ENCODE measurements around the gene F3.

Gene F3

GRCh38 chr1:94539496-94539895 lies 2.1 kb downstream of the F3 start:
- no peak overlapping the region for H2AFZ ChIP-seq (ENCODE audit: low read length)
- no peaks in the 10 kb centered on the region for H3K4me1 ChIP-seq (ENCODE audit: insufficient read depth, low read length, severe bottlenecking)
- H3K27me3 ChIP-seq (ENCODE audit: insufficient read depth, low read length) = no peaks in the 10 kb centered on the region
- H4K20me1 ChIP-seq (ENCODE audit: insufficient read depth, low read length) = no peaks in the 10 kb centered on the region
- no peaks in the 10 kb centered on the region for H3K9me2 ChIP-seq (ENCODE audit: low read depth, low read length)
- TF ChIP-seq, protein P1, sequence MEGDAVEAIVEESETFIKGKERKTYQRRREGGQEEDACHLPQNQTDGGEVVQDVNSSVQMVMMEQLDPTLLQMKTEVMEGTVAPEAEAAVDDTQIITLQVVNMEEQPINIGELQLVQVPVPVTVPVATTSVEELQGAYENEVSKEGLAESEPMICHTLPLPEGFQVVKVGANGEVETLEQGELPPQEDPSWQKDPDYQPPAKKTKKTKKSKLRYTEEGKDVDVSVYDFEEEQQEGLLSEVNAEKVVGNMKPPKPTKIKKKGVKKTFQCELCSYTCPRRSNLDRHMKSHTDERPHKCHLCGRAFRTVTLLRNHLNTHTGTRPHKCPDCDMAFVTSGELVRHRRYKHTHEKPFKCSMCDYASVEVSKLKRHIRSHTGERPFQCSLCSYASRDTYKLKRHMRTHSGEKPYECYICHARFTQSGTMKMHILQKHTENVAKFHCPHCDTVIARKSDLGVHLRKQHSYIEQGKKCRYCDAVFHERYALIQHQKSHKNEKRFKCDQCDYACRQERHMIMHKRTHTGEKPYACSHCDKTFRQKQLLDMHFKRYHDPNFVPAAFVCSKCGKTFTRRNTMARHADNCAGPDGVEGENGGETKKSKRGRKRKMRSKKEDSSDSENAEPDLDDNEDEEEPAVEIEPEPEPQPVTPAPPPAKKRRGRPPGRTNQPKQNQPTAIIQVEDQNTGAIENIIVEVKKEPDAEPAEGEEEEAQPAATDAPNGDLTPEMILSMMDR (IDR thresholded peaks at IDR 0.05; ENCODE audit: low read length) = no peak
- TF ChIP-seq EZH2 (IDR thresholded peaks at IDR 0.05; ENCODE audit: borderline replicate concordance, low read length) = no peak
- H3K36me3 ChIP-seq (ENCODE audit: insufficient read depth, low read length) = no peaks in the 10 kb centered on the region
- no peak overlapping the region for H3K4me3 ChIP-seq (ENCODE audit: low read depth, low read length, poor library complexity, severe bottlenecking)
- no peaks in the 10 kb centered on the region for H3F3A ChIP-seq (ENCODE audit: insufficient read depth, low read length)
- H3K9me3 ChIP-seq (ENCODE audit: low read length) = no peaks in the 10 kb centered on the region
- H3K4me2 ChIP-seq (ENCODE audit: low read length) = no peak overlapping the region
- no peaks in the 10 kb centered on the region for H3K79me2 ChIP-seq (ENCODE audit: insufficient read depth, low read length)
- H3K9ac ChIP-seq (ENCODE audit: low read length) = no peak overlapping the region
- no peak overlapping the region for H3K27ac ChIP-seq (ENCODE audit: low read depth, low read length, poor library complexity, severe bottlenecking)

DNA sequence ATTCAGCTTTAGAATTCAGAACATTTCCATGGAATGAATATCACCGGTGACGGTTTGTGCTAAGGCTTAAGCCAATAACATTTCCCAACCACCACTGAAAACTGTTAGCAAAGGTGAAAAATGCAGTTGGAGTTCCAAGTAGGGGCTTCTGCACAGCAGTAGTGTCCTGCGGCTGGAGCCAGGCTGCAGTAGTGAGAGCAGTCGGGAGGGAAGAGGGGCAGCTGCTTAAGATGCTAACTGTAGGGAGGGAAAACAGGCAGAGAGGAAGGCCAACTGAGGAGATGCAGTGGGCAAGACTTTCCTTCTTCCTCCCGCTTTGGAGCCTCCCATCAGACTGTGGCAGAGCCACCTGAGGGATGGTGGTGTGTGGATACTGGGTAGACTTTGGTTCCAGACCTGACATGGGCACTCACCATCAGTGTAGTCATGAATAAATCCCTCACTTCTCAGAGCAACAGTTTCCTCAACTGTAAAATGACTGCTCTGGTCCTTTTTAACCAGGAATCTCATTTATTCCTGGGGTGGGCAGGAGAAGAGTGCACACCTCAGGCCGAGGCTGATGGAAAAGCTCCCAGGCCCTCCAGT lies 3.2 kb downstream of the F3 start:
- Histone ChIP-seq H3K4me1 (ENCODE audit: insufficient read depth, low read length, severe bottlenecking) (no peaks in the 10 kb centered on the region), H3K9ac (ENCODE audit: low read length) (no peak overlapping the region), H3K4me2 (ENCODE audit: low read length) (no peak overlapping the region), H4K20me1 (ENCODE audit: insufficient read depth, low read length) (no peaks in the 10 kb centered on the region), H3K4me3 (ENCODE audit: low read depth, low read length, poor library complexity, severe bottlenecking) (no peak overlapping the region), H3K36me3 (ENCODE audit: insufficient read depth, low read length) (no peaks in the 10 kb centered on the region), H2AFZ (ENCODE audit: low read length) (no peak overlapping the region), H3K27me3 (ENCODE audit: insufficient read depth, low read length) (no peaks in the 10 kb centered on the region), H3K27ac (ENCODE audit: low read depth, low read length, poor library complexity, severe bottlenecking) (no peak overlapping the region), H3F3A (ENCODE audit: insufficient read depth, low read length) (no peaks in the 10 kb centered on the region), H3K79me2 (ENCODE audit: insufficient read depth, low read length) (no peaks in the 10 kb centered on the region), H3K9me3 (ENCODE audit: low read length) (no peaks in the 10 kb centered on the region), H3K9me2 (ENCODE audit: low read depth, low read length) (no peaks in the 10 kb centered on the region)
- TF ChIP-seq, protein P1 (IDR thresholded peaks at IDR 0.05; ENCODE audit: low read length) = no peak
- TF ChIP-seq EZH2 (IDR thresholded peaks at IDR 0.05; ENCODE audit: borderline replicate concordance, low read length) = no peak

- Histone ChIP-seq H3K4me2 (ENCODE audit: low read length) (no peak overlapping the region), H2AFZ (ENCODE audit: low read length) (no peak overlapping the region), H3K9me2 (ENCODE audit: low read depth, low read length) (no peaks in the 10 kb centered on the region), H3K9ac (ENCODE audit: low read length) (no peak overlapping the region), H3K27me3 (ENCODE audit: insufficient read depth, low read length) (no peaks in the 10 kb centered on the region), H4K20me1 (ENCODE audit: insufficient read depth, low read length) (no peaks in the 10 kb centered on the region), H3K36me3 (ENCODE audit: insufficient read depth, low read length) (no peaks in the 10 kb centered on the region), H3K79me2 (ENCODE audit: insufficient read depth, low read length) (no peaks in the 10 kb centered on the region), H3K27ac (ENCODE audit: low read depth, low read length, poor library complexity, severe bottlenecking) (no peak overlapping the region), H3K9me3 (ENCODE audit: low read length) (no peaks in the 10 kb centered on the region), H3F3A (ENCODE audit: insufficient read depth, low read length) (no peaks in the 10 kb centered on the region), H3K4me3 (ENCODE audit: low read depth, low read length, poor library complexity, severe bottlenecking) (no peak overlapping the region), H3K4me1 (ENCODE audit: insufficient read depth, low read length, severe bottlenecking) (no peaks in the 10 kb centered on the region)
- no peak for TF ChIP-seq EZH2 (IDR thresholded peaks at IDR 0.05; ENCODE audit: borderline replicate concordance, low read length)
- TF ChIP-seq, protein P1 (IDR thresholded peaks at IDR 0.05; ENCODE audit: low read length) = no peak
Observed at GRCh38 chr1:94537254-94537653, 4.3 kb downstream of the F3 start.
